ENCODE results near the gene MRPS5.
"Not testable (repeated sequence)": the region's sequence is repeated elsewhere in the genome, so short reads cannot be mapped to it uniquely, and the experiment has no call there.

MRPS5 gene

DNA sequence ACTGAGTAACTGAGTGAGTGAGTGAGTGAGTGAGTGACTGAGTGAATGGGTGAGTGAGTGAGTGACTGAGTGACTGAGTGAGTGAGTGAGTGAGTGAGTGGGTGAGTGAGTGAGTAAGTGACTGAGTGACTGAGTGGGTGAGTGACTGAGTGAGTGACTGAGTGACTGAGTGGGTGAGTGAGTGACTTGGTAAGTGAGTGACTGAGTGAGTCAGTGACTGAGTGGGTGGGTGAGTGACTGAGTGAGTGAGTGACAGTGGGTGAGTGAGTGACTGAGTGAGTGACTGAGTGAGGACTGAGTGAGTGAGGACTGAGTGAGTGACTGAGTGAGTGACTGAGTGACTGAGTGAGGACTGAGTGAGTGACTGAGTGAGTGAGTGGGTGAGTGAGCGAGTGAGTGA, 82.2 kb downstream of the MRPS5 start:
- no peak for TF ChIP-seq CTCF (IDR thresholded peaks at IDR 0.05; ENCODE audit: borderline replicate concordance, control extremely low read depth, extremely low read depth, insufficient read depth, missing control alignments)
- no peak for DNase-seq (ENCODE audit: low spot score)
- in situ Hi-C loops (cut with MboI; ENCODE audit: low sequenced_read_pairs, unreplicated experiment) = no loop called here

- DNase-seq (ENCODE audit: low spot score) = no peak
- in situ Hi-C loops (cut with MboI; ENCODE audit: low sequenced_read_pairs, unreplicated experiment) = no loop called here
- no peak for TF ChIP-seq CTCF (IDR thresholded peaks at IDR 0.05; ENCODE audit: borderline replicate concordance, control extremely low read depth, extremely low read depth, insufficient read depth, missing control alignments)
Observed at GRCh38 chr2:95038635-95039298, 82.8 kb downstream of the MRPS5 start.

- in situ Hi-C loops (cut with MboI; ENCODE audit: low sequenced_read_pairs, unreplicated experiment); DNase-seq (ENCODE audit: low spot score): not testable (repeated sequence)
Observed at GRCh38 chr2:95037841-95038585, 83.6 kb downstream of the MRPS5 start.

GRCh38 chr2:95037384-95037839, 84.2 kb downstream of the MRPS5 start:
- in situ Hi-C loops (cut with MboI; ENCODE audit: low sequenced_read_pairs, unreplicated experiment) = no loop called here
- DNase-seq (ENCODE audit: low spot score) = no peak
- TF ChIP-seq CTCF (IDR thresholded peaks at IDR 0.05; ENCODE audit: borderline replicate concordance, control extremely low read depth, extremely low read depth, insufficient read depth, missing control alignments) = no peak

GRCh38 chr2:95036596-95037383, 84.8 kb downstream of the MRPS5 start:
- in situ Hi-C loops (cut with MboI; ENCODE audit: low sequenced_read_pairs, unreplicated experiment) = no loop called here
- TF ChIP-seq CTCF (IDR thresholded peaks at IDR 0.05; ENCODE audit: borderline replicate concordance, control extremely low read depth, extremely low read depth, insufficient read depth, missing control alignments) = no peak
- DNase-seq (ENCODE audit: low spot score) = no peak

All from GM13976 (cell line).